HepG2 (cell line): ENCODE results near the gene MYO18A. TPM values are rescaled to one million over a fixed set of nuclear protein-coding genes. Genes with fewer than 3 reads are reported as not detected.

Experiments used
- ATAC-seq: fragments of 200-7000 bp; cut with Tn5 transposase; 3 replicates; pipeline ENCODE4 v1.9.1; 2020; ENCODE audit warnings: mild to moderate bottlenecking, moderate library complexity
- BruUV-seq: library from RNA; stranded (reverse); fragments of 400-500 nt; replicated peaks from 2 replicates; lab custom pipeline; 2021; lab: Mats Ljungman, UMichigan
- CTCF ChIA-PET: fragments of 300-600 bp; formaldehyde crosslinking; extraction: SDS; loops from one replicate; lab custom pipeline; 2021; ENCODE audit warnings: low total read pairs, inconsistent platforms, low intra/inter-chr PET ratio; lab: Yijun Ruan, JAX
- POLR2A ChIA-PET: fragments of 350-600 bp; sonication (Branson Sonifier 250); formaldehyde crosslinking; loops from one replicate; lab custom pipeline; 2020; ENCODE audit warnings: antibody characterized with exemption, inconsistent platforms; lab: Yijun Ruan, JAX
- DNase-seq: peaks from one replicate; pipeline ENCODE4 v3.0.0-alpha.2; 2015; ENCODE audit warnings: low spot score
- FAIRE-seq: peaks from 3 replicates; lab custom pipeline; 2011; peaks lifted over from hg19 to GRCh38; lab: Jason Lieb, UNC
- H2AFZ ChIP-seq: one replicate; pipeline ENCODE4 v1.6.1; 2011; ENCODE audit warnings: low read length, inconsistent platforms
- H3K27ac ChIP-seq: fragments of 300-600 bp; 3 replicates; pipeline ENCODE4 v1.8.0; 2011; ENCODE audit warnings: mixed run types, mild to moderate bottlenecking, mixed read lengths, low read length, inconsistent platforms; ENCODE audit not compliant: insufficient read depth; ENCODE audit errors: extremely low read length
- H3K27me3 ChIP-seq, 2 experiments: fragments of 200-600 bp in 1 of 2; 2 replicates in 1 of 2; 3 replicates in 1 of 2; pipeline versions ENCODE4 v1.6.0 to v1.8.0; 2011; ENCODE audit warnings: low read length in 2 of 2, mild to moderate bottlenecking in 2 of 2, moderate library complexity in 2 of 2, inconsistent platforms in 1 of 2; ENCODE audit not compliant: insufficient read depth in 2 of 2, control insufficient read depth in 1 of 2
- H3K36me3 ChIP-seq, 2 experiments: fragments of 200-600 bp in 1 of 2; replicated peaks in 1 of 2; 2 replicates in 1 of 2; 3 replicates in 1 of 2; pipeline versions ENCODE4 v1.5.1 to v1.8.0; 2011; ENCODE audit warnings: low read length in 2 of 2, inconsistent platforms in 1 of 2; ENCODE audit not compliant: insufficient read depth in 2 of 2, control insufficient read depth in 1 of 2
- H3K4me1 ChIP-seq: 2 replicates; pipeline ENCODE4 v1.5.1; 2012; ENCODE audit warnings: low read length, inconsistent platforms; ENCODE audit not compliant: insufficient read depth
- H3K4me2 ChIP-seq: 2 replicates; pipeline ENCODE4 v1.6.0; 2011; ENCODE audit warnings: low read depth, low read length, inconsistent platforms
- H3K4me3 ChIP-seq, 3 experiments: fragments of 200-600 bp in 1 of 3; sonication (generic), shearing (Covaris generic) in 1 of 3; replicated peaks in 1 of 3; 2 replicates each; pipeline ENCODE4 v1.5.1; 2011 to 2016; ENCODE audit warnings: low read length in 3 of 3, inconsistent platforms in 2 of 3, low read depth in 2 of 3, mild to moderate bottlenecking in 2 of 3, control low read depth in 1 of 3, mixed read lengths in 1 of 3; ENCODE audit not compliant: insufficient read depth in 1 of 3
- H3K79me2 ChIP-seq: one replicate; pipeline ENCODE4 v1.6.1; 2011; ENCODE audit warnings: low read length, inconsistent platforms; ENCODE audit not compliant: insufficient read depth
- H3K9ac ChIP-seq: 2 replicates; pipeline ENCODE4 v1.6.0; 2011; ENCODE audit warnings: mild to moderate bottlenecking, low read depth, low read length, inconsistent platforms; ENCODE audit not compliant: insufficient read depth
- H3K9me3 ChIP-seq: 2 replicates; pipeline ENCODE4 v1.5.1; 2012; ENCODE audit warnings: mild to moderate bottlenecking, low read length
- H4K20me1 ChIP-seq: 2 replicates; pipeline ENCODE4 v1.6.0; 2011; ENCODE audit warnings: inconsistent platforms, mild to moderate bottlenecking, low read length, moderate library complexity; ENCODE audit not compliant: insufficient read depth
- MATR3 ChIP-seq: sonication (generic); formaldehyde crosslinking; IDR thresholded peaks from 2 replicates; pipeline ENCODE4 v1.4.0; 2020; ENCODE audit warnings: missing genetic modification reagents
- NCOA5 ChIP-seq: sonication (generic); formaldehyde crosslinking; IDR thresholded peaks from 2 replicates; pipeline ENCODE4 v1.4.0; 2020; ENCODE audit warnings: missing genetic modification reagents
- PTBP1 ChIP-seq: fragments of 200-400 bp; formaldehyde crosslinking; IDR thresholded peaks from 2 replicates; pipeline ENCODE4 v1.6.1; 2018; ENCODE audit warnings: low read length, low read depth; ENCODE audit not compliant: poor library complexity, severe bottlenecking
- SETDB1 ChIP-seq: sonication (generic); formaldehyde crosslinking; IDR thresholded peaks from 2 replicates; pipeline ENCODE4 v1.5.1; 2020; ENCODE audit warnings: missing genetic modification reagents, mild to moderate bottlenecking, borderline replicate concordance
- SNRNP70 ChIP-seq: fragments of 200-400 bp; formaldehyde crosslinking; IDR thresholded peaks from 2 replicates; pipeline ENCODE4 v1.6.1; 2017; ENCODE audit warnings: mild to moderate bottlenecking, low read depth, low read length, moderate library complexity
- ZBTB38 ChIP-seq: sonication (generic); formaldehyde crosslinking; IDR thresholded peaks from 2 replicates; pipeline ENCODE4 v1.5.1; 2020; ENCODE audit warnings: mild to moderate bottlenecking, missing genetic modification reagents
- ZNF446 ChIP-seq: sonication (generic); formaldehyde crosslinking; IDR thresholded peaks from 2 replicates; pipeline ENCODE4 v1.5.0; 2020; ENCODE audit warnings: mild to moderate bottlenecking, missing genetic modification reagents
- ZNF546 ChIP-seq: sonication (generic); formaldehyde crosslinking; conservative IDR thresholded peaks from 2 replicates; pipeline ENCODE4 v1.8.1; 2023; ENCODE audit warnings: mild to moderate bottlenecking, missing genetic modification reagents
- ZNF644 ChIP-seq: IDR thresholded peaks from 2 replicates; pipeline ENCODE4 v1.6.1; 2016; ENCODE audit warnings: low read depth
- WGBS: methylation state at CpG from one replicate; pipeline ENCODE4 v1.1.6; 2017; ENCODE audit warnings: low lambda C conversion rate; 5-methylcytosine and 5-hydroxymethylcytosine counted together
- in situ Hi-C: cut with HindIII; loops from 2 replicates; pipeline ENCODE4 v1.10.0; 2017; ENCODE audit warnings: low pct_unique_long_range_greater_than_20kb; ENCODE audit not compliant: extremely low pct_ligation_motif_present
- intact Hi-C: fragments of 100-400 bp; cut with micrococcal nuclease; formaldehyde crosslinking; loops from one replicate; pipeline ENCODE4 v1.10.0; 2022; ENCODE audit not compliant: unreplicated experiment
- polyA plus RNA-seq, 8 experiments: library from polyadenylated mRNA; depleted of rRNA in 3 of 8; stranded (reverse) in 7 of 8; unstranded in 1 of 8; fragments of >200 nt; fragmentation: Illumina TruSeq in 4 of 8; extraction: Trizol in 4 of 8; gene quantifications; 2 replicates each; pipeline versions ENCODE4 v1.2.1 to v1.2.3, GENCODE V29; 2011 to 2016; ENCODE audit warnings: low read depth in 4 of 8, missing spikeins in 1 of 8, mixed read lengths in 1 of 8; ENCODE audit not compliant: insufficient read depth in 1 of 8
- total RNA-seq, 5 experiments: library from RNA; depleted of rRNA; stranded (reverse); fragments of >200 nt; fragmentation: Illumina TruSeq; extraction: Trizol; gene quantifications; 2 replicates each; pipeline ENCODE4 v1.2.3, GENCODE V29; 2016; ENCODE audit warnings: low read depth in 1 of 5
- TF ChIP-seq, protein P1 (sequence below): IDR thresholded peaks from 2 replicates; pipeline ENCODE4 v1.6.1; 2016; ENCODE audit warnings: missing compliant biosample characterization, missing genetic modification reagents, borderline replicate concordance
- TF ChIP-seq, protein P2 (sequence below): sonication (generic); formaldehyde crosslinking; IDR thresholded peaks from 2 replicates; pipeline ENCODE4 v1.4.0; 2020; ENCODE audit warnings: mild to moderate bottlenecking, low read depth, missing genetic modification reagents

Gene MYO18A
- total and polyA plus RNA-seq, 2 of the 13 experiments (the other 11 are each of a cell fraction or from before 2014, with no cell fraction given): 16.8 to 24.8 TPM

DNA sequence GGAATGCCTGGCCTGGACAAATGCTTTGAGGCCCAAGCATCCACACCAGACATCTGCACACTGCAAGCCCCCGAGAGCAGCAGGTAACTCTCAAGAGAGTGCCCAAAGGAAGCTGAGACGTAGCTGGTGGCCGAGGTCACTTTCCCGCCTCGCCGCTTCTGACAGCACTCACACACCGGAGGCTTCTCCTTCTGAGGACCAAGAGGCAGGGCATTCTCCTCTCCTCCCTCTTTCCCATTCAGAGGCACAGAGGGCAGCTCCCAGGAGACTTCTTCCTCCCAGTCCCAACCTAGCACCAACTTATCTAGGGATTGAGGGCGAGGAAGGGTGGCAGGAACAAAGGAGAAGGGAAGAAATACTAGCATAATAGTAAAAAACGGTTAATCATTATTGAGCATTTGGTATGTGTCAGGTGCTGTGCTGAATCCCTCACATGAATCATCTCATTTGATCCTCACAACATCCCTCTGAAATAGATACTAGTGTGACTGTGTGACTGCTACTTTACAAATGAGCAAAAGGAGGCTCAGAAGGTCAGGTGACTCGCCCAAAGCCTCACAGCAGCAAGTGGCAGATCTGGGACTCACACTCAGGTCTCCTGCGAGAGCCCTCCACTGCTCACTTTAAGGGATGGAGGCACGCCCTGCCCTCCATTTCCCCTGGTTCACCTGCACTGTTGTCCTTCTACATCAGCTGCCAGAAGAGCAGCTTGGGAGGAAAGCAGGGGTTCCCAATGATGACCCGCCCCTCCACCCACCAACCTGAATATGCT, 41.8 kb downstream of the MYO18A start:
- no peak overlapping the region for H3K9ac ChIP-seq
- POLR2A ChIA-PET: no interaction called here
- no TSS peak for BruUV-seq
- peaks cover 32% of the 10 kb centered on the region; the same call in 1 of the 2 replicates for H4K20me1 ChIP-seq
- in situ Hi-C loops: no loop called here
- 95% methylated on average over 11 of the region's 13 CpGs for WGBS
- H3K4me1 ChIP-seq: peaks cover 30% of the 10 kb centered on the region
- peaks cover 21% of the 10 kb centered on the region for H3K79me2 ChIP-seq
- peaks cover 10 to 16% of the 10 kb centered on the region in 2 experiments for H3K36me3 ChIP-seq
- intact Hi-C loops: no loop called here
- no peak overlapping the region for H2AFZ ChIP-seq
- no peaks in the 10 kb centered on the region for H3K9me3 ChIP-seq
- DNase-seq: no peak
- no peak overlapping the region for H3K4me3 ChIP-seq
- H3K4me2 ChIP-seq: no peak overlapping the region
- H3K27ac ChIP-seq: no peak overlapping the region
- FAIRE-seq: no peak
- CTCF ChIA-PET: no interaction called here
- no peak for ATAC-seq
- TF ChIP-seq ZNF644: no peak
- H3K27me3 ChIP-seq: no peaks in the 10 kb centered on the region

DNA sequence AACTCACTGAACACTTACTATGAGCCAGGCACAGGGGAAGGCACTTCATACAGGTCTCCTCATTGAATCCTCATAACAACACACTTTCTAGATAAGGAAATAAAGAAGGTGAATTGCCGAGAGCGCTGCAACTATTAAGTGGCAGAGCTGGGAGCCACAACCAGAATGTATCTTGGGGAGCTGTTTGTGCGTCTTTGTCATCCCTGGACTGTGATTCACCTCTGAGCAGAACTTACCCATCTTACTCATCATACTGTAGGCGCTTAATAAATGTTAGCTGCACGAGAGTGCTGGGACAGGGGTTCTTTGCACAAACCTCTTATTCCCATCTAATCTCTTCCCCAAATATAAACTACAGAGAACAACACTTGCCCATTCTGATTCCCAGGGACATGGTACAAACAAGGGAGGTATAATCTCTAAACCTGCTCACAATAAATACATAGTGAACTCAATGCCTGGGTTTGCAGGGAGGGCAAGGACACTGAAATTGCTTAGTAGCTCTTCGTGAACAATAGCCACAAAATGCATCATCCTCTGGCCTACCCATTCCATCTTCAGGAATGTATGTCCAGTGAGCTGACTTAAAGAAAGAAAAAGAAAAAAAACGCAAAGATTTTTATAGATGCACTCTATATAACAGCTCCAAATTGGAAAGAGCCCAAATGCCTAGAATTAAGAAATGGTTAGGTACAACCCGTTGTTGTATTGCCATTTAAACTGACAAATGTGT, 43.0 kb downstream of the MYO18A start:
- no peak overlapping the region for H3K4me2 ChIP-seq
- in situ Hi-C loops: no loop called here
- TF ChIP-seq ZNF446 (CRISPR knock-in tag): no peak
- TF ChIP-seq SNRNP70: no peak
- no peak for TF ChIP-seq MATR3 (CRISPR knock-in tag)
- TF ChIP-seq, protein P1, sequence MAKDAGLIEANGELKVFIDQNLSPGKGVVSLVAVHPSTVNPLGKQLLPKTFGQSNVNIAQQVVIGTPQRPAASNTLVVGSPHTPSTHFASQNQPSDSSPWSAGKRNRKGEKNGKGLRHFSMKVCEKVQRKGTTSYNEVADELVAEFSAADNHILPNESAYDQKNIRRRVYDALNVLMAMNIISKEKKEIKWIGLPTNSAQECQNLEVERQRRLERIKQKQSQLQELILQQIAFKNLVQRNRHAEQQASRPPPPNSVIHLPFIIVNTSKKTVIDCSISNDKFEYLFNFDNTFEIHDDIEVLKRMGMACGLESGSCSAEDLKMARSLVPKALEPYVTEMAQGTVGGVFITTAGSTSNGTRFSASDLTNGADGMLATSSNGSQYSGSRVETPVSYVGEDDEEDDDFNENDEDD (CRISPR knock-in tag): no peak
- no peak for TF ChIP-seq SETDB1 (CRISPR knock-in tag)
- TF ChIP-seq, protein P2, sequence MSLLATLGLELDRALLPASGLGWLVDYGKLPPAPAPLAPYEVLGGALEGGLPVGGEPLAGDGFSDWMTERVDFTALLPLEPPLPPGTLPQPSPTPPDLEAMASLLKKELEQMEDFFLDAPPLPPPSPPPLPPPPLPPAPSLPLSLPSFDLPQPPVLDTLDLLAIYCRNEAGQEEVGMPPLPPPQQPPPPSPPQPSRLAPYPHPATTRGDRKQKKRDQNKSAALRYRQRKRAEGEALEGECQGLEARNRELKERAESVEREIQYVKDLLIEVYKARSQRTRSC (CRISPR knock-in tag): no peak
- no peak for TF ChIP-seq NCOA5 (CRISPR knock-in tag)
- no peak for TF ChIP-seq ZNF546 (CRISPR knock-in tag)
- TF ChIP-seq PTBP1: no peak
- no peak for TF ChIP-seq ZBTB38 (CRISPR knock-in tag)
- TF ChIP-seq, all 625 proteins: peak for 0
- Histone ChIP-seq H3K4me3 (no peak overlapping the region), H3K9me3 (no peaks in the 10 kb centered on the region), H3K79me2 (peaks cover 16% of the 10 kb centered on the region), H3K4me1 (peaks cover 29% of the 10 kb centered on the region), H4K20me1 (peaks cover 37% of the 10 kb centered on the region; the same call in 1 of the 2 replicates), H3K27ac (no peak overlapping the region), H3K9ac (no peak overlapping the region), H3K27me3 (no peaks in the 10 kb centered on the region), H3K36me3 (peaks cover 8 to 12% of the 10 kb centered on the region in 2 experiments), H2AFZ (no peak overlapping the region)
- CTCF ChIA-PET: no interaction called here
- ATAC-seq: no peak
- intact Hi-C loops: no loop called here
- no peak for FAIRE-seq
- DNase-seq: no peak
- 98% methylated on average over 8 of the region's 8 CpGs for WGBS
- POLR2A ChIA-PET: interaction anchor here (0.9 kb wide), 1 partner anchor 43 kb away, joined by 3 read pairs; the partner anchor contains the start of gene MYO18A
- no TSS peak for BruUV-seq
